Gastrocnemius medialis (tissue), 4 donors: ENCODE measurements around the gene GSTM3. TPM values are rescaled to one million over a fixed set of nuclear protein-coding genes. Genes with fewer than 3 reads are reported as not detected.
"Not testable (repeated sequence)": the region's sequence is repeated elsewhere in the genome, so short reads cannot be mapped to it uniquely, and the experiment has no call there.

Experiments used
- ATAC-seq, 2 donors: fragments of 150-250 bp; one replicate each; pipeline ENCODE4 v1.9.1; 2016
- DNase-seq, 2 donors: peaks; one replicate each; pipeline ENCODE4 v3.0.0-alpha.2; 2019
- H3K27ac ChIP-seq, 4 donors: fragments of 200-600 bp; sonication (generic); 1 replicate in 1 of 4; 2 replicates in 3 of 4; pipeline ENCODE4 v1.5.1; 2016 to 2018; ENCODE audit warnings: mild to moderate bottlenecking in 2 of 4, moderate library complexity in 1 of 4
- H3K27me3 ChIP-seq, 3 donors: fragments of 200-600 bp; sonication (generic) in 2 of 3; 1 replicate in 1 of 3; 2 replicates in 2 of 3; pipeline versions ENCODE4 v1.5.1 to v1.6.0; 2016 to 2019; ENCODE audit warnings: mild to moderate bottlenecking in 1 of 3, moderate library complexity in 1 of 3
- H3K36me3 ChIP-seq, 2 donors: fragments of 200-600 bp; sonication (generic) in 1 of 2; one replicate each; pipeline ENCODE4 v1.5.1; 2017 to 2018
- H3K4me1 ChIP-seq, 2 donors: fragments of 200-600 bp; sonication (generic) in 1 of 2; one replicate each; pipeline ENCODE4 v1.5.1; 2016 to 2017; ENCODE audit warnings: mild to moderate bottlenecking in 2 of 2
- H3K4me3 ChIP-seq, 4 donors: fragments of 200-600 bp; sonication (generic) in 3 of 4; 1 replicate in 1 of 4; 2 replicates in 3 of 4; pipeline ENCODE4 v1.5.1; 2016 to 2019; ENCODE audit warnings: mild to moderate bottlenecking in 2 of 4
- H3K9me3 ChIP-seq, 3 donors: fragments of 200-600 bp; sonication (generic) in 2 of 3; 1 replicate in 1 of 3; 2 replicates in 2 of 3; pipeline ENCODE4 v1.5.1; 2016 to 2019
- CTCF ChIP-seq, 5 experiments: fragments of 450-650 bp in 3 of 5; fragments of 200-600 bp in 2 of 5; sonication (generic) in 2 of 5; IDR thresholded peaks in 4 of 5; conservative IDR thresholded peaks in 1 of 5; 1 replicate in 4 of 5; 2 replicates in 1 of 5; pipeline ENCODE4 v1.5.1; 2016 to 2019; ENCODE audit warnings: antibody characterized with exemption in 5 of 5, mild to moderate bottlenecking in 3 of 5, moderate library complexity in 3 of 5
- POLR2A ChIP-seq, 2 donors: fragments of 450-650 bp; IDR thresholded peaks; one replicate each; pipeline ENCODE4 v1.6.1; 2017; ENCODE audit warnings: antibody characterized with exemption in 2 of 2, mild to moderate bottlenecking in 2 of 2, moderate library complexity in 2 of 2
- in situ Hi-C, 4 donors: fragments of 200-750 bp; cut with MboI; loops; one replicate each; pipeline versions ENCODE4 v1.15.0 to v1.8.0; 2017; ENCODE audit warnings: low sequenced_read_pairs in 4 of 4
- intact Hi-C: fragments of 100-400 bp; cut with DNase I; formaldehyde crosslinking; loops from one replicate; pipeline ENCODE4 v1.15.1; 2023; ENCODE audit warnings: low total_unique reads
- total RNA-seq, 4 donors: library from RNA; depleted of rRNA; stranded (reverse); fragments of >200 nt; gene quantifications; one replicate each; pipeline versions ENCODE4 v1.1.0 to v1.2.3, GENCODE V29; 2016

Gene GSTM3
- total RNA-seq, 4 donors from 2014 or later: 54.2 to 85.6 (median 71.8) TPM

- Histone ChIP-seq H3K27ac (no peak overlapping the region), H3K4me1 (peaks cover 0 to 4% of the 10 kb centered on the region in 2 donors), H3K4me3 (no peak overlapping the region), H3K27me3 (no peaks in the 10 kb centered on the region), H3K9me3 (no peaks in the 10 kb centered on the region), H3K36me3 (no peaks in the 10 kb centered on the region)
- ATAC-seq (no peak), DNase-seq (no peak)
- in situ Hi-C loops: no loop called here
- TF ChIP-seq CTCF (IDR thresholded peaks at IDR 0.05 in 4 of 5, conservative IDR thresholded peaks at IDR 0.05 in 1 of 5) (no peak), POLR2A (IDR thresholded peaks at IDR 0.05) (no peak)
- intact Hi-C loops: no loop called here
Observed at GRCh38 chr1:109691759-109692158, 49.1 kb downstream of the GSTM3 start.

- TF ChIP-seq CTCF (IDR thresholded peaks at IDR 0.05 in 4 of 5, conservative IDR thresholded peaks at IDR 0.05 in 1 of 5) (no peak), POLR2A (IDR thresholded peaks at IDR 0.05) (no peak)
- no peak for ATAC-seq
- DNase-seq: no peak
- no peaks in the 10 kb centered on the region for H3K9me3 ChIP-seq
- H3K4me1 ChIP-seq: peaks cover 0 to 5% of the 10 kb centered on the region in 2 donors
- intact Hi-C loops (no loop called here), in situ Hi-C loops (no loop called here)
- H3K4me3 ChIP-seq: no peak overlapping the region
- no peaks in the 10 kb centered on the region for H3K36me3 ChIP-seq
- H3K27ac ChIP-seq: peak overlapping the region in 1 of 4 donors; percentile 29
- H3K27me3 ChIP-seq: no peaks in the 10 kb centered on the region
Observed at GRCh38 chr1:109689844-109690405, 50.9 kb downstream of the GSTM3 start.

GRCh38 chr1:109687641-109688499 lies 53.0 kb downstream of the GSTM3 start, which contains the start of gene GSTM1:
Gene GSTM1, plus strand, starts transcription at chr1:109687817. Its CDS starts 57 bp downstream, at chr1:109687874.
- Histone ChIP-seq H3K9me3 (no peaks in the 10 kb centered on the region), H3K4me3 (peak within 1 kb of the TSS in 1 of 4 donors; percentile 54), H3K4me1 (peaks cover 0 to 6% of the 10 kb centered on the region in 2 donors), H3K36me3 (no peaks in the 10 kb centered on the region), H3K27me3 (no peaks in the 10 kb centered on the region), H3K27ac (peak within 1 kb of the TSS in 1 of 4 donors; percentile 84)
- in situ Hi-C loops (no loop called here), intact Hi-C loops (loop anchor here (2.0 kb wide), 1 partner anchor 45 kb away; no protein-coding TSS in a partner anchor)
- DNase-seq (no peak), ATAC-seq (no peak)
- TF ChIP-seq CTCF (IDR thresholded peaks at IDR 0.05 in 4 of 5, conservative IDR thresholded peaks at IDR 0.05 in 1 of 5) (peak in 1 of 5 experiments; percentile 75), POLR2A (IDR thresholded peaks at IDR 0.05) (peak in 1 of 2 donors; percentile 22)

- H3K27me3 ChIP-seq, DNase-seq, H3K9me3 ChIP-seq, H3K36me3 ChIP-seq, H3K4me1 ChIP-seq, ATAC-seq, in situ Hi-C loops: not testable (repeated sequence)
- Histone ChIP-seq H3K27ac (peak overlapping the region in 1 of 4 donors; percentile 84), H3K4me3 (peak overlapping the region in 1 of 4 donors; percentile 54)
- intact Hi-C loops: loop anchor here (2.0 kb wide), 1 partner anchor 44 kb away; no protein-coding TSS in a partner anchor
Observed at GRCh38 chr1:109687109-109687508, 53.7 kb downstream of the GSTM3 start.

GRCh38 chr1:109685890-109686289 lies 54.9 kb downstream of the GSTM3 start:
- intact Hi-C loops: loop anchor here (2.0 kb wide), 1 partner anchor 43 kb away; no protein-coding TSS in a partner anchor
- H3K27ac ChIP-seq: peak overlapping the region in 1 of 4 donors; percentile 71
- ATAC-seq, H3K4me1 ChIP-seq, H3K36me3 ChIP-seq, DNase-seq, in situ Hi-C loops, H3K27me3 ChIP-seq, H3K9me3 ChIP-seq, H3K4me3 ChIP-seq: not testable (repeated sequence)

- intact Hi-C loops, in situ Hi-C loops, H3K4me3 ChIP-seq, DNase-seq, H3K4me1 ChIP-seq, H3K9me3 ChIP-seq, H3K27me3 ChIP-seq, H3K36me3 ChIP-seq: not testable (repeated sequence)
- peak overlapping the region in 1 of 4 donors; percentile 71 for H3K27ac ChIP-seq
- peak in 1 of 2 donors; percentile 72 for ATAC-seq
Observed at GRCh38 chr1:109685399-109685798, 55.4 kb downstream of the GSTM3 start.

- H3K9me3 ChIP-seq, intact Hi-C loops, DNase-seq, H3K4me1 ChIP-seq, H3K27me3 ChIP-seq, in situ Hi-C loops, ATAC-seq, H3K36me3 ChIP-seq, H3K4me3 ChIP-seq: not testable (repeated sequence)
- H3K27ac ChIP-seq: peak overlapping the region in 1 of 4 donors; percentile 52
Observed at GRCh38 chr1:109684777-109685176, 56.1 kb downstream of the GSTM3 start.
